ENCODE measurements around the gene ATP10A.

- TF ChIP-seq, protein P1, sequence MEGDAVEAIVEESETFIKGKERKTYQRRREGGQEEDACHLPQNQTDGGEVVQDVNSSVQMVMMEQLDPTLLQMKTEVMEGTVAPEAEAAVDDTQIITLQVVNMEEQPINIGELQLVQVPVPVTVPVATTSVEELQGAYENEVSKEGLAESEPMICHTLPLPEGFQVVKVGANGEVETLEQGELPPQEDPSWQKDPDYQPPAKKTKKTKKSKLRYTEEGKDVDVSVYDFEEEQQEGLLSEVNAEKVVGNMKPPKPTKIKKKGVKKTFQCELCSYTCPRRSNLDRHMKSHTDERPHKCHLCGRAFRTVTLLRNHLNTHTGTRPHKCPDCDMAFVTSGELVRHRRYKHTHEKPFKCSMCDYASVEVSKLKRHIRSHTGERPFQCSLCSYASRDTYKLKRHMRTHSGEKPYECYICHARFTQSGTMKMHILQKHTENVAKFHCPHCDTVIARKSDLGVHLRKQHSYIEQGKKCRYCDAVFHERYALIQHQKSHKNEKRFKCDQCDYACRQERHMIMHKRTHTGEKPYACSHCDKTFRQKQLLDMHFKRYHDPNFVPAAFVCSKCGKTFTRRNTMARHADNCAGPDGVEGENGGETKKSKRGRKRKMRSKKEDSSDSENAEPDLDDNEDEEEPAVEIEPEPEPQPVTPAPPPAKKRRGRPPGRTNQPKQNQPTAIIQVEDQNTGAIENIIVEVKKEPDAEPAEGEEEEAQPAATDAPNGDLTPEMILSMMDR (IDR thresholded peaks at IDR 0.05; ENCODE audit: poor library complexity, severe bottlenecking): no peak
- TF ChIP-seq, protein P2, sequence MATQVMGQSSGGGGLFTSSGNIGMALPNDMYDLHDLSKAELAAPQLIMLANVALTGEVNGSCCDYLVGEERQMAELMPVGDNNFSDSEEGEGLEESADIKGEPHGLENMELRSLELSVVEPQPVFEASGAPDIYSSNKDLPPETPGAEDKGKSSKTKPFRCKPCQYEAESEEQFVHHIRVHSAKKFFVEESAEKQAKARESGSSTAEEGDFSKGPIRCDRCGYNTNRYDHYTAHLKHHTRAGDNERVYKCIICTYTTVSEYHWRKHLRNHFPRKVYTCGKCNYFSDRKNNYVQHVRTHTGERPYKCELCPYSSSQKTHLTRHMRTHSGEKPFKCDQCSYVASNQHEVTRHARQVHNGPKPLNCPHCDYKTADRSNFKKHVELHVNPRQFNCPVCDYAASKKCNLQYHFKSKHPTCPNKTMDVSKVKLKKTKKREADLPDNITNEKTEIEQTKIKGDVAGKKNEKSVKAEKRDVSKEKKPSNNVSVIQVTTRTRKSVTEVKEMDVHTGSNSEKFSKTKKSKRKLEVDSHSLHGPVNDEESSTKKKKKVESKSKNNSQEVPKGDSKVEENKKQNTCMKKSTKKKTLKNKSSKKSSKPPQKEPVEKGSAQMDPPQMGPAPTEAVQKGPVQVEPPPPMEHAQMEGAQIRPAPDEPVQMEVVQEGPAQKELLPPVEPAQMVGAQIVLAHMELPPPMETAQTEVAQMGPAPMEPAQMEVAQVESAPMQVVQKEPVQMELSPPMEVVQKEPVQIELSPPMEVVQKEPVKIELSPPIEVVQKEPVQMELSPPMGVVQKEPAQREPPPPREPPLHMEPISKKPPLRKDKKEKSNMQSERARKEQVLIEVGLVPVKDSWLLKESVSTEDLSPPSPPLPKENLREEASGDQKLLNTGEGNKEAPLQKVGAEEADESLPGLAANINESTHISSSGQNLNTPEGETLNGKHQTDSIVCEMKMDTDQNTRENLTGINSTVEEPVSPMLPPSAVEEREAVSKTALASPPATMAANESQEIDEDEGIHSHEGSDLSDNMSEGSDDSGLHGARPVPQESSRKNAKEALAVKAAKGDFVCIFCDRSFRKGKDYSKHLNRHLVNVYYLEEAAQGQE (IDR thresholded peaks at IDR 0.05; ENCODE audit: borderline replicate concordance): no peak
- TF ChIP-seq TAF1 (IDR thresholded peaks at IDR 0.05; ENCODE audit: low read depth) (no peak), EP300 (conservative IDR thresholded peaks at IDR 0.05; ENCODE audit: poor library complexity, severe bottlenecking) (no peak), POLR2AphosphoS5 (IDR thresholded peaks at IDR 0.05) (no peak)
Observed at GRCh38 chr15:25866251-25866650, 3.1 kb upstream of the ATP10A start.

Measured in neural cell (in vitro differentiated cells).